ENCODE data around the gene PLB1.

PLB1 gene

DNA sequence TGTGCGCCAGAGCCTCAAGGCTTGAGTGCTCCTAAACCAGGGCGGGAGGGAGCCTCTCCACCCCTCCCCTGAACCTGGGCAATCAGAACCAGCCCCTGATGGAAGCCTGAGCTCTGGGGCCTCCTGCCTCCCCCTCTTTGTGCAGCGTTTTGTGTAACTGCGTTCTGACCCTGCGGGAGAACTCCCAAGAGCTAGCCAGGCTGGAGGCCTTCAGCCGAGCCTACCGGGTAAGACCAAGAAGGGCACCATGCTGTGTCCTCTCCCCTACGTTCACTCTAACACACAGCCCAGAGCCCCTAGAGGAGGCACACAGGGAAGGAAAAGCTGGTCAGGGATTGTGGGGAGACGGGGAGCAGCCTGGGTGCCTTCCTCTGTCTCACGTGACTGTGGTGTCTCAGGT, 108.0 kb downstream of the PLB1 start:
- Histone ChIP-seq H3K9me3 (ENCODE audit: control insufficient read depth in 5 of 5, low read length in 5 of 5) (no peaks in the 10 kb centered on the region), H3K9ac (ENCODE audit: low read length in 5 of 5) (no peak overlapping the region), H3K4me3 (ENCODE audit: low read depth in 1 of 5, low read length in 5 of 5) (no peak overlapping the region), H3K4me1 (ENCODE audit: control insufficient read depth in 5 of 5, insufficient read depth in 5 of 5, low read length in 5 of 5) (peaks cover 0 to 33% (median 0%) of the 10 kb centered on the region in 5 donors), H3K27ac (ENCODE audit: low read depth, low read length) (no peak overlapping the region), H3K27me3 (ENCODE audit: control insufficient read depth in 5 of 5, insufficient read depth in 4 of 5, low read length in 5 of 5) (peaks cover 0 to 4% (median 0%) of the 10 kb centered on the region in 5 donors), H3K36me3 (ENCODE audit: control insufficient read depth in 5 of 5, insufficient read depth in 5 of 5, low read length in 5 of 5) (no peaks in the 10 kb centered on the region)

DNA sequence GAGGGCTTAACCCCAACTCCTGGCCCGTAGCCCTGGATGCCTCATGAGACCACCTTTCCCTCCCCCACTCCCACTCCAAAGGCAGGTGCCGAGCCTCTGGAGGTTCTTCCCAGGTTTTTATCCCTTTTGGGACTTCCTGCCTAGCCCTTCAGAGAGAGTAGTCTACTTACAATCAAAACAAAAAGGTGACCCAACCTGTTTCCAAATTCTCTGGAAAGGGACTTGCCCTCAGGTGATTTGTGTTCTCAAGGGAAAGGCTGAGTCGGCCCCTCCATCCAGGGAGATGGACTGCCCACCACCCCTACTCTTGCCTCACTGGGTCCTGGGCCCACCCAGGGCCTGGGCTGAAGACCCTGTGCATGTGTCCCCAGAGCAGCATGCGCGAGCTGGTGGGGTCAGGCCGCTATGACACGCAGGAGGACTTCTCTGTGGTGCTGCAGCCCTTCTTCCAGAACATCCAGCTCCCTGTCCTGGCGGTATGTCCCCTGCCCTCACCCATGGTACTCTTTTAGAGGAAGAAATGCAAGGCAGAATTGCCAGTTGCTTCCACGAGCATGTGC, 108.5 kb downstream of the PLB1 start:
- no peaks in the 10 kb centered on the region for H3K36me3 ChIP-seq (ENCODE audit: control insufficient read depth in 5 of 5, insufficient read depth in 5 of 5, low read length in 5 of 5)
- H3K27ac ChIP-seq (ENCODE audit: low read depth, low read length): no peak overlapping the region
- H3K4me3 ChIP-seq (ENCODE audit: low read depth in 1 of 5, low read length in 5 of 5): no peak overlapping the region
- H3K9ac ChIP-seq (ENCODE audit: low read length in 5 of 5): no peak overlapping the region
- H3K4me1 ChIP-seq (ENCODE audit: control insufficient read depth in 5 of 5, insufficient read depth in 5 of 5, low read length in 5 of 5): peaks cover 0 to 33% (median 0%) of the 10 kb centered on the region in 5 donors
- no peaks in the 10 kb centered on the region for H3K9me3 ChIP-seq (ENCODE audit: control insufficient read depth in 5 of 5, low read length in 5 of 5)
- peaks cover 0 to 4% (median 0%) of the 10 kb centered on the region in 5 donors for H3K27me3 ChIP-seq (ENCODE audit: control insufficient read depth in 5 of 5, insufficient read depth in 4 of 5, low read length in 5 of 5)

DNA sequence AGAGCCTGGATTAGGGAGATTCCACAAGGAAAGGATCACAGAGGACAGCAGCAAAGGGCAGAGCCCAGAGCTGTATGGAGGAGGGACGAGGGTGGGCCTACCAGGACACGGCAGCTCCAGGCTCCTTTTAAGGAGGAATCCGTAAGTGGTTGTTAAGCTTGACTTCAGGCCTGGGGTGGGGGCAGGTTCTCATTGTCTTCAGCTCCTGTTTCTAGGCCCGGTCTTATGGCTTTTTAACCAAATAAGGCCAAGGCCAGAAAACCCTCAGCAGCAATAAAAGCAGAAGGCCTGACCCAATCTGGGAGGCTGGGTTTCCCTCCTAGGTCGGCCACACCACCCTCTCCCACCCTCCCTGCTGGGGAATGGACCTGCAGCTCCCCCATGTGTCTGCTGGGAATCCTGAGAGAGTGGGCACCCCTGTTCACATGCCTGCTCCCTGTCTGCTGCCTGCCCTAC, 111.2 kb downstream of the PLB1 start:
- no peak overlapping the region for H3K4me3 ChIP-seq (ENCODE audit: low read depth in 1 of 5, low read length in 5 of 5)
- H3K9me3 ChIP-seq (ENCODE audit: control insufficient read depth in 5 of 5, low read length in 5 of 5): no peaks in the 10 kb centered on the region
- peaks cover 0 to 4% (median 0%) of the 10 kb centered on the region in 5 donors for H3K36me3 ChIP-seq (ENCODE audit: control insufficient read depth in 5 of 5, insufficient read depth in 5 of 5, low read length in 5 of 5)
- H3K27me3 ChIP-seq (ENCODE audit: control insufficient read depth in 5 of 5, insufficient read depth in 4 of 5, low read length in 5 of 5): peaks cover 0 to 4% (median 0%) of the 10 kb centered on the region in 5 donors
- H3K4me1 ChIP-seq (ENCODE audit: control insufficient read depth in 5 of 5, insufficient read depth in 5 of 5, low read length in 5 of 5): peaks cover 0 to 23% (median 0%) of the 10 kb centered on the region in 5 donors
- no peak overlapping the region for H3K9ac ChIP-seq (ENCODE audit: low read length in 5 of 5)
- no peak overlapping the region for H3K27ac ChIP-seq (ENCODE audit: low read depth, low read length)

DNA sequence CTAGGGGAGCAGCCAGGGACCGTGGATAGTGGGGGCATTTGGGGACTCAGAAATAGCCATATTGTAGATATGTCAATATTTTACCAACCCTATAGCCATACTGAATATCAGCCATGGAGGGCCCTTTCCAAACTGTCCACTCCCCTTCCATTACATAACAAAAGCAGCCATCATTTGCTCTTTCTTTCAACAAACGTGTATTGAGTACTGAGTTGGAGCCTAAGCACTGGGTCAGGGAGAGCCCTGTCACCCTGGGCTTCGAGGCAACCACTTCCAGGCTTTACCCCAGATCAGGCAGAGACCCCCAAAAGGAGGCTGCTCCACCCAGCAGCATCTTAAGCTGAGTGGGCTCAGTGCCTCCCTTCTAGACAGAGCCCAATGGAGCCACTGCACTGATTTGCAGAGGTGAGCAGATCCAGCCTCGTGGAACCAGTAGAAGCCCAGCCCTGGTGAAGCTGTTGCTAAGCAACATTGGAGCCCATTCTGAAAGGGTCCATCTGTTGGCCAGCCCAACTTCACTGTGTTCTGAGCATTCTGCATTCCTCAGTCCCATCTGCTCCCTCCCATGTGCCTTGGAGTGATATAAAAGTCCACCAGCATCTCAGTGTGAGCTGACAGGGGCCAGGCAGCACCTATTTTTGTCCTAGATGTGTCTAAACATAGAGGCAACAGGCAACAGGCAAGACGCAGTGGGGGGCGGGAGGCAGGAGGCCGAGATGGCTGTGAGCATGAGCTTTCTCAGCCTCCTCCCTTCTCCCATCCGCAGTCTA, 112.1 kb downstream of the PLB1 start:
- Histone ChIP-seq H3K4me1 (ENCODE audit: control insufficient read depth in 5 of 5, insufficient read depth in 5 of 5, low read length in 5 of 5) (peaks cover 0 to 16% (median 0%) of the 10 kb centered on the region in 5 donors), H3K4me3 (ENCODE audit: low read depth in 1 of 5, low read length in 5 of 5) (no peak overlapping the region), H3K27ac (ENCODE audit: low read depth, low read length) (no peak overlapping the region), H3K9ac (ENCODE audit: low read length in 5 of 5) (no peak overlapping the region), H3K9me3 (ENCODE audit: control insufficient read depth in 5 of 5, low read length in 5 of 5) (no peaks in the 10 kb centered on the region), H3K36me3 (ENCODE audit: control insufficient read depth in 5 of 5, insufficient read depth in 5 of 5, low read length in 5 of 5) (peaks cover 0 to 4% (median 0%) of the 10 kb centered on the region in 5 donors), H3K27me3 (ENCODE audit: control insufficient read depth in 5 of 5, insufficient read depth in 4 of 5, low read length in 5 of 5) (peaks cover 0 to 4% (median 0%) of the 10 kb centered on the region in 5 donors)

DNA sequence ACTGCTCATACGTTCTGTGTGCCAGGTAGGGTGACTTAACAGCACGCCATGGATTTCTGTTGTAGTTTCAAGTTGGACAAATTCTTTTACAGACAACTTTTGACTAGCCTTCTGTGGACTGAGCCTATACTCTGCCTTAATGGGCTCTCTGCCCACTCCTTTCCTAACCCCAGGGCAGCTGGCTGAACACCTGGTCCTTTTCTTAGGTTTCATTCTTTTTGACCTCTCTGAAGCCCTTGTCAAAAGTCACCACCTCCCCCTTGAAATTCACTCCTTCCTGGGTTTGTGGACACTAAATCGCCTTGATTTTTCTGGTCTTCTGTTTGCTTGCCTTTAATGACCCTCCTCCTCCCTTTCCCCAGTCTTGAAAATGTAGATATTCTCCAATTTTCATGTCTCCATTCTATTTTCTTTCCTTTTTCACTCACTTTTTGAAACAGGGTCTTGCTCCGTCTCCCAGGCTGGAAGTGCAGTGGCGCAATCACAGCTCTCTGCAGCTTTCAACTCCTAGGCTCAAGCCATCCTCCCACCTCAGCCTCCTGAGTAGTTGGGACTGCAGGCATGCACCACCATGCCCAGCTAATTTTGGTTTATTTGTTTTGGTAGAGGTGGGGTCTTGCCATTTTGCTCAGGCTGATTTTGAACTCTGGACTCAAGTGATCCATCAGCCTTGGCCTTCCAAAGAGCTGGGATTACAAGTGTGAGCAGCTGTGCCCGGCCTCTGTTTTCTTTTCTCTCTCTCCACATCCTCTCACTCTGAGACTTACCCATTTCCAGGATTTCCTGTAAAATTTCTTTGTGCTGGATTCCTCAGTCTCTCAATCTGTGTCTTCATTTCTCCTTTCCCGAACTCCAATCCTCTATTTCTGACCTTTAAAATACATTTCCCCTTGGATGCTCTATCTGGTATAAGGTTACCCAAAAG, 112.9 kb downstream of the PLB1 start:
- peaks cover 0 to 4% (median 0%) of the 10 kb centered on the region in 5 donors for H3K36me3 ChIP-seq (ENCODE audit: control insufficient read depth in 5 of 5, insufficient read depth in 5 of 5, low read length in 5 of 5)
- no peak overlapping the region for H3K27ac ChIP-seq (ENCODE audit: low read depth, low read length)
- no peak overlapping the region for H3K4me3 ChIP-seq (ENCODE audit: low read depth in 1 of 5, low read length in 5 of 5)
- no peak overlapping the region for H3K9ac ChIP-seq (ENCODE audit: low read length in 5 of 5)
- peaks cover 0 to 4% (median 0%) of the 10 kb centered on the region in 5 donors for H3K27me3 ChIP-seq (ENCODE audit: control insufficient read depth in 5 of 5, insufficient read depth in 4 of 5, low read length in 5 of 5)
- peaks cover 0 to 9% (median 0%) of the 10 kb centered on the region in 5 donors for H3K4me1 ChIP-seq (ENCODE audit: control insufficient read depth in 5 of 5, insufficient read depth in 5 of 5, low read length in 5 of 5)
- H3K9me3 ChIP-seq (ENCODE audit: control insufficient read depth in 5 of 5, low read length in 5 of 5): no peaks in the 10 kb centered on the region

DNA sequence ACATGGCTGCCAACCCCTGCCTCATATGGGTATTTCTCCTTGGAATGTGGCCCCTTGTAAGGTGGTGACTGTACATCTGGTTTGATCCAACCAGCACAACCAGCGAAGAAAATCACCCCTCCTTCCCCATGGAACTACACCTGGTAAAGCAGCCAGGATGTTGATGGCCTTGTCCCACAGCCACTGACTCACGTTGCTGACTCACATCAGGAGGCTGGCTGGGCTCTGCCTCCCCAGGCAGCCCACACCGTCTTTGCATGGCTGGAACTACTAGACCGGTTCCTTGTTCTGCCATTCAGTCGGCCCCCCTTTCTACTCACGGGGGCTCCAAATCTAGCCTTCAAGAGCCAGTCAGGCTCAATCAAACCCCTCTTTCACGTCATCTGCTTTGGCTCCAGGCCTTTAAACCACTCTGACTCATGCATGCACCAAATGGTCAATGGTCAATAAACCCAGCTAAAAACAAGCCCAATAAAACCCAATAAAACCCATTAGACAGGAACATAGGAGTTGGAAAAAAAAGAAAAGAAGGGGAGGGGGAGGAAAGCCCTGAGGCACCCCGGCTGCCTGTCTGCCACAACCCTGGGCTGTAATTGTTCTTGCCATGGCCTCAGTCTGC, 114.8 kb downstream of the PLB1 start:
- peaks cover 0 to 4% (median 0%) of the 10 kb centered on the region in 5 donors for H3K27me3 ChIP-seq (ENCODE audit: control insufficient read depth in 5 of 5, insufficient read depth in 4 of 5, low read length in 5 of 5)
- no peak overlapping the region for H3K9ac ChIP-seq (ENCODE audit: low read length in 5 of 5)
- no peak overlapping the region for H3K27ac ChIP-seq (ENCODE audit: low read depth, low read length)
- no peak overlapping the region for H3K4me3 ChIP-seq (ENCODE audit: low read depth in 1 of 5, low read length in 5 of 5)
- no peaks in the 10 kb centered on the region for H3K4me1 ChIP-seq (ENCODE audit: control insufficient read depth in 5 of 5, insufficient read depth in 5 of 5, low read length in 5 of 5)
- H3K36me3 ChIP-seq (ENCODE audit: control insufficient read depth in 5 of 5, insufficient read depth in 5 of 5, low read length in 5 of 5): peaks cover 0 to 12% (median 2%) of the 10 kb centered on the region in 5 donors
- no peaks in the 10 kb centered on the region for H3K9me3 ChIP-seq (ENCODE audit: control insufficient read depth in 5 of 5, low read length in 5 of 5)

DNA sequence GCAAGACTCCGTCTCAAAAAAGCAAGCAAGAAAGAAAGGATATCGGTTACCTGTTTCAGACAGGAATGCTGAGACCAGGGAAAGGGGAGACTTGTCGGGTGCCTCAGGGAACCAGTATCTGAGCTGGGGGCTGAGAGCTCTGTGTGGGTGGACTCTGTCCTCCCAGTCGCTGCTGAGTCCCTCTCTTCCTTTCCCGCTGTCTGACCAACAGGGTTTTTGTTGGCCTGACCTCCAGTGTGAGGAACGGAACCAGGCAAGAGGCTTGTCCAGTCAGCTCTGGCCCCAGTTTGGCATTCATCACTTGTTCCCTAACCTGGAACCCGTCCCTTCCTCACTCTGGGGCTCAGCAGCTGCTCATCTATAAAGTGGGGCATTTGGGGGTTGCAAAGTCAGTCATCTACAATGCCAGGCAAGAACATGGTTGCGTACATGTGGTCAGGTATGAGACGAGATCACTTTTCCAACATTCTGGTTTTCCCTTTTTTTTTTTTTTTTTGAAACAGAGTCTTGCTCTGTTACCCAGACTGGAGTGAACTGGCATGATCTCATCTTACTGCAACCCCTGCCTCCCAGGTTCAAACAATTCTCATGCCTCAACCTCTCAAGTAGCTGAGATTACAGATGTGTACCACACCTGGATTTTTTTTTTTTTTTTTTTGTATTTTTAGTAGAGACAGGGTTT, 116.4 kb downstream of the PLB1 start:
- H3K4me1 ChIP-seq (ENCODE audit: control insufficient read depth in 5 of 5, insufficient read depth in 5 of 5, low read length in 5 of 5): no peaks in the 10 kb centered on the region
- H3K27ac ChIP-seq (ENCODE audit: low read depth, low read length): no peak overlapping the region
- no peak overlapping the region for H3K9ac ChIP-seq (ENCODE audit: low read length in 5 of 5)
- H3K4me3 ChIP-seq (ENCODE audit: low read depth in 1 of 5, low read length in 5 of 5): no peak overlapping the region
- H3K36me3 ChIP-seq (ENCODE audit: control insufficient read depth in 5 of 5, insufficient read depth in 5 of 5, low read length in 5 of 5): peaks cover 0 to 12% (median 2%) of the 10 kb centered on the region in 5 donors
- no peaks in the 10 kb centered on the region for H3K9me3 ChIP-seq (ENCODE audit: control insufficient read depth in 5 of 5, low read length in 5 of 5)
- H3K27me3 ChIP-seq (ENCODE audit: control insufficient read depth in 5 of 5, insufficient read depth in 4 of 5, low read length in 5 of 5): peaks cover 0 to 4% (median 0%) of the 10 kb centered on the region in 5 donors

DNA sequence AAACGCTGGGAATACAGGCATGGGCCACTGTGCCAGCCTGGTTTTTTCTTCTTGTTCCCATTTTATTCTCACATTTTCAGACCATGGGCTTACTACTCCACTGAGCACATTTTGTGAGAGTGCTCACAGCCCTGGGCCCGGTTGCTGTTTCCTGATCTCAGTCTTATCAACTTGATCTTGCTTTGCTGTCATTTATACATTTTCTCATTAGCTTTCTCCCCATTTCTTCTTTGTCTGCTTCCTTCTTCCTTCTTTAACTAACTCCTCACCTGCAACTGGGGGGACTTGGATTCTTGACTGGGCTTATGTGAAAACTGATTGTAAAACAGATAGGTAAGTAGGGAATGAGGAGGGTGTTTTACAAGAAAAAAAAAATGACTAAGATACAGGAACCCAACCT, 117.3 kb downstream of the PLB1 start:
- no peaks in the 10 kb centered on the region for H3K4me1 ChIP-seq (ENCODE audit: control insufficient read depth in 5 of 5, insufficient read depth in 5 of 5, low read length in 5 of 5)
- no peak overlapping the region for H3K27ac ChIP-seq (ENCODE audit: low read depth, low read length)

More for the DNA sequence above, 117.3 kb downstream of the PLB1 start:
- Histone ChIP-seq H3K9ac (ENCODE audit: low read length in 5 of 5) (no peak overlapping the region), H3K4me3 (ENCODE audit: low read depth in 1 of 5, low read length in 5 of 5) (no peak overlapping the region), H3K9me3 (ENCODE audit: control insufficient read depth in 5 of 5, low read length in 5 of 5) (no peaks in the 10 kb centered on the region), H3K27me3 (ENCODE audit: control insufficient read depth in 5 of 5, insufficient read depth in 4 of 5, low read length in 5 of 5) (peaks cover 0 to 2% (median 0%) of the 10 kb centered on the region in 5 donors), H3K36me3 (ENCODE audit: control insufficient read depth in 5 of 5, insufficient read depth in 5 of 5, low read length in 5 of 5) (peaks cover 0 to 12% (median 2%) of the 10 kb centered on the region in 5 donors)

All from subcutaneous abdominal adipose tissue (tissue), 5 donors.